ENCODE results near the gene JMJD8. TPM values are rescaled to one million over a fixed set of nuclear protein-coding genes. Genes with fewer than 3 reads are reported as not detected.
A peak's percentile ranks its signal among the peaks of the same experiment; 100 is the strongest.

JMJD8 gene
- total RNA-seq, 4 donors from 2014 or later, result 40.0 to 261 (median 58.6) TPM

- no peak for DNase-seq
- in situ Hi-C loops (cut with MboI; ENCODE audit: low pct_ligation_motif_present in 1 of 4, low pct_unique_long_range_greater_than_20kb in 1 of 4, low sequenced_read_pairs in 3 of 4) (no loop called here), intact Hi-C loops (cut with DNase I; ENCODE audit: low total_unique reads) (no loop called here)
- Histone ChIP-seq H3K9me3 (no peaks in the 10 kb centered on the region), H3K36me3 (peaks cover 0 to 14% (median 5%) of the 10 kb centered on the region in 4 donors), H3K4me1 (peaks cover 12 to 17% (median 16%) of the 10 kb centered on the region in 4 donors), H3K27ac (no peak overlapping the region), H3K27me3 (peaks cover 14% of the 10 kb centered on the region), H3K4me3 (no peak overlapping the region)
- TF ChIP-seq CTCF (IDR thresholded peaks at IDR 0.05) (no peak), POLR2A (IDR thresholded peaks at IDR 0.05) (no peak), POLR2AphosphoS5 (IDR thresholded peaks at IDR 0.05) (no peak), EP300 (IDR thresholded peaks at IDR 0.05; ENCODE audit: low read depth) (no peak)
- 93 to 94% methylated on average over 9 to 11 of the region's 12 CpGs for WGBS, 2 donors (ENCODE audit: low coverage in 1 of 2)
These were observed 48.2 kb upstream of the JMJD8 start for GRCh38 chr16:732332-732731.

- Histone ChIP-seq H3K27me3 (peaks cover 27% of the 10 kb centered on the region), H3K4me1 (peaks cover 21 to 29% (median 27%) of the 10 kb centered on the region in 4 donors), H3K4me3 (no peak overlapping the region), H3K36me3 (peaks cover 0 to 14% (median 5%) of the 10 kb centered on the region in 4 donors), H3K9me3 (no peaks in the 10 kb centered on the region), H3K27ac (no peak overlapping the region)
- no peak for DNase-seq
- 80 to 100% methylated on average over 1 to 22 of the region's 22 CpGs for WGBS, 2 donors (ENCODE audit: low coverage in 1 of 2)
- no peak for TF ChIP-seq POLR2A (IDR thresholded peaks at IDR 0.05)
- TF ChIP-seq EP300 (IDR thresholded peaks at IDR 0.05; ENCODE audit: low read depth), result no peak
- in situ Hi-C loops (cut with MboI; ENCODE audit: low pct_ligation_motif_present in 1 of 4, low pct_unique_long_range_greater_than_20kb in 1 of 4, low sequenced_read_pairs in 3 of 4), result no loop called here
- intact Hi-C loops (cut with DNase I; ENCODE audit: low total_unique reads), result no loop called here
These were observed 46.8 kb upstream of the JMJD8 start for GRCh38 chr16:730666-731509.

GRCh38 chr16:729768-730665, 45.9 kb upstream of the JMJD8 start:
- H3K4me3 ChIP-seq, result no peak overlapping the region
- H3K27ac ChIP-seq, result no peak overlapping the region
- intact Hi-C loops (cut with DNase I; ENCODE audit: low total_unique reads) (no loop called here), in situ Hi-C loops (cut with MboI; ENCODE audit: low pct_ligation_motif_present in 1 of 4, low pct_unique_long_range_greater_than_20kb in 1 of 4, low sequenced_read_pairs in 3 of 4) (no loop called here)
- DNase-seq, result no peak
- peaks cover 0 to 11% (median 4%) of the 10 kb centered on the region in 4 donors for H3K36me3 ChIP-seq
- no peak for TF ChIP-seq POLR2A (IDR thresholded peaks at IDR 0.05)
- no peak for TF ChIP-seq CTCF (IDR thresholded peaks at IDR 0.05)
- no peak for TF ChIP-seq EP300 (IDR thresholded peaks at IDR 0.05; ENCODE audit: low read depth)
- TF ChIP-seq POLR2AphosphoS5 (IDR thresholded peaks at IDR 0.05), result no peak
- H3K9me3 ChIP-seq, result no peaks in the 10 kb centered on the region
- H3K27me3 ChIP-seq, result peaks cover 35% of the 10 kb centered on the region
- H3K4me1 ChIP-seq, result peaks cover 21 to 29% (median 27%) of the 10 kb centered on the region in 4 donors
- 60 to 91% methylated on average over 2 to 24 of the region's 37 CpGs for WGBS, 2 donors (ENCODE audit: low coverage in 1 of 2)

GRCh38 chr16:728890-729744, 45.0 kb upstream of the JMJD8 start:
- DNase-seq, result no peak
- in situ Hi-C loops (cut with MboI; ENCODE audit: low pct_ligation_motif_present in 1 of 4, low pct_unique_long_range_greater_than_20kb in 1 of 4, low sequenced_read_pairs in 3 of 4), result no loop called here
- Histone ChIP-seq H3K4me1 (peaks cover 21 to 29% (median 27%) of the 10 kb centered on the region in 4 donors), H3K27me3 (peaks cover 44% of the 10 kb centered on the region), H3K27ac (no peak overlapping the region), H3K36me3 (peaks cover 0 to 7% (median 3%) of the 10 kb centered on the region in 4 donors), H3K9me3 (no peaks in the 10 kb centered on the region), H3K4me3 (peak overlapping the region in 1 of 4 donors; percentile 56)
- WGBS, 2 donors (ENCODE audit: low coverage in 1 of 2), result 50 to 73% methylated on average over 1 to 38 of the region's 55 CpGs
- TF ChIP-seq POLR2A (IDR thresholded peaks at IDR 0.05), result no peak
- TF ChIP-seq POLR2AphosphoS5 (IDR thresholded peaks at IDR 0.05), result peak in 1 of 3 donors; percentile 15
- intact Hi-C loops (cut with DNase I; ENCODE audit: low total_unique reads), result no loop called here

Measured in transverse colon (tissue), 4 donors.